Measurements from ENCODE around the gene TMEM132E.

The TMEM132E gene

DNA sequence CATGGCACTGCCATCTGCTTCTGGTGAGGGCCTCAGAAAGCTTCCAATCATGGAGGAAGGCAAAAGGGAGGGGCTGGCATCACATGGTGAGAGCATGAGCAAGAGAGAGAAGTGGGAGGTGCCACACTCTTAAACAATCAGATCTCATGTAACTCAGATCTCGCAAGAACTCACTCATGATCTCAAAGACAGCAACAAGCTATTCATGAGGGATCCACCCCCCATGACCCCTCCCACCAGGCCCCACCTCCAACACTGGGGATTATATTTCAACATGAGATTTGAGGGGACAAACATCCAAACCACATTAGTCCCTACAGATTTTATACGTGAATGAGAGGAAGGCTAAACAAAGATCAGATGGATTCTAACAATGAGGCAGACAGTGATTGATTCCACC lies 8.9 kb upstream of the TMEM132E start:
- DNase-seq, result no peak

- no peak for DNase-seq
These were observed 7.8 kb upstream of the TMEM132E start for GRCh38 chr17:34571428-34572130.

- no peak for DNase-seq
These were observed 6.9 kb upstream of the TMEM132E start for GRCh38 chr17:34572483-34572882.

DNA sequence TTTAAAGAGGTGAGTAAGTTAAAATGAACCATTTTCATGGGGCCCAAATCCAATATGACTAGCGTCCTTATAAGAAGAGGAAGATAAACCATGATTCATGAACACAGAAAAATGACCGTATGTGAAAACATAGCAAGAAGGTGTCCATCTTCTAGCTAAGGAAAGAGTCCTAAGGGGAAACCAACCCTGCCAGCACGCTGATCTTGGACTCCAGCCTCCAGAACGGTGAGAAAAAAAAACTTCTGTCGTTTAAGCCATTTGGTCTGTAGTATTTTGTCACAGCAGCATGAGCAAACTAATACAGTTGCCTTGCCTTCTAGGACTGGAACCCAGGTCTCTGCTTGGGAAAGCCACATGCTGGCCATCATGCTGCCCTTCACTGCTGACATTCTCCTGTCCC lies 4.2 kb upstream of the TMEM132E start:
- no peak for DNase-seq

- DNase-seq, result no peak
These were observed 1.4 kb upstream of the TMEM132E start for GRCh38 chr17:34578016-34578415.

DNA sequence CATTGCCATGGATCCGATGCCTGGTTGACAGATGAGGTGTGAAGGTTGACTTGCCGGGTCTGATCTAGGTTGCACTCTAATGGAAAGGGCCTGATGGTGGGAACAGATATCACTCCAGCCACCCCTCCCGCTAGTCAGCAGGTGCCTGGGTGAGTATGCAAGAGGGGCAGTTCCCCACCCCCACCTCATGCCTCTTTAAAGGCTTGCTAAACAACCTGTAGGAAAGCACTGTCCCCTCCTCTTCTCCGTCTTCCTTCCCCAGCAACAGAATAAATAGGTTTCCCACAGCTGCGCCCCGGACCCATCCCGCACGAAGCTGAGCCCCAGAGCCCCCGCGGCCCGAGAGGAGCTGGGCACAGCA lies 746 bp upstream of the TMEM132E start:
- DNase-seq, result no peak

DNA sequence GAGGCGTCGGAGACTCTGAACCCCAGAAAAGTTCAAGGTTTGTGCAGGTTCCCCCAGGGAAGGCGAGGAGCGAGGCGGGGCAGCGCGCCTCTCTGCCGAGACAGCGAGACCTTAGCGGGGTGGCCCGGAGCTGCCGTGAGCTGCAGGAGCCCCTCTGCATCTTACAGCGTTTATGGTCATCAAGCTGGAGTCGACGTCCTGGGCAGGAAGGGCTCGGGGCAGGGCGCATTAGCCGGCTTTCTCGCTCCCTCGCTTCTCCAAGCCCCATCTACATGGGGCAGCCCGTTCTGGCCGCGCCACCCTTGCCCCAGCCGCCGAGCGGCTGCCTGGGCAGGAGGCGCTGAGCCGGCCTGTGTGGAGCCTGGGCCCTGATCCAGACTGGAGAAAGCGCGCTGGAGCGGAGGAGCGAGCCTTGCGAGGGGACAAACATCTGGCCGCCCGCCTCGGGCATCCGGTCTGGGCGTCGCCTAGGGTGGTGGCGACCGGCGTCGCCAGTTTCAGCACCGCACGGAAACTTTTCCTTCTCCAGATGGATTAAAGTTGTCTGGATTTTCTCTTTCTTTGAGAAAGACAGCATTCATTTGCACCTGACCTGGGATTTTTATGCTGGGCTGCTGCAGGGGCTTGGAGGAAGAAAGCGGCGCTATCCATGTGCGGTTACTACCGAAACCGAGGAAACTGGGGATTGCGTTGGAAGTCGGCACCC lies 750 bp downstream of the TMEM132E start:
- no peak for DNase-seq

DNA sequence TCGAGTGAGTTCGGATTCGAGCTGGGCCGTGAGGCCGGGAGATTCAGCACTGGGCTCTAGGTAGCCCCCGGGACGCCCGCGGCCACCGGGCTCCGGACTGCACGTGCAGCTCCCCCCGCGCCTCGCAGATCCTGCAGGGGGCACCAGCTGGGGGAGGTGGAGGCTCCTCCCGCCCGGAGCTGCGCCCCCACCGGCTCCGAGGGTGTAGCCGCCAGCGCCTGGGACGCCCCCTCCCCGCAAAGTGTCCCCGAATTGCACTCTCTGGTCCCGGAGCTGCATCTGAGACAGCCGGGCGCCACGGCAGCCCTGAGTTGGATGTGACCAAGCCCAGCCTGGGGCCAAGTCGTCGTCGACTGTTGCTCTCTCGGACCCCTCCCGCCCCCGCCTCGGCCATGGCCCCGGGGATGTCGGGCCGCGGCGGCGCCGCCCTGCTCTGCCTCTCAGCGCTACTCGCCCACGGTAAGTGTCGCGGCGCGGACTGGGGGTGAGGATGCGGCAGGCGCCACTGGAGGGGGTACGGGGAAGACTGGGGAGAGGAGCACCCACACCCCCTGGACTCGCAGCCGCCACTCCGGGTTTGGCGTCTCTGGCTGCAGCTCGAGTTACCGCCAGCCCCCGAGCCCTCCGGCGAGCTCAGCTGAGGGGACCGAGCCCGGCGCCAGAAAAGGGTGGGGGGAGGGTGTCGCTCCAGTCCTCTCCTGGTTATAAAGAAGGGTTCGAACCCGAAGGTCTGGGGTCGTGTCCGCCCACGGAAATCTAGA lies 1.5 kb downstream of the TMEM132E start:
- no peak for DNase-seq

- DNase-seq, result no peak
These were observed 2.2 kb downstream of the TMEM132E start for GRCh38 chr17:34581446-34582184.

GRCh38 chr17:34582185-34582900 lies 3.0 kb downstream of the TMEM132E start:
- DNase-seq, result no peak

DNA sequence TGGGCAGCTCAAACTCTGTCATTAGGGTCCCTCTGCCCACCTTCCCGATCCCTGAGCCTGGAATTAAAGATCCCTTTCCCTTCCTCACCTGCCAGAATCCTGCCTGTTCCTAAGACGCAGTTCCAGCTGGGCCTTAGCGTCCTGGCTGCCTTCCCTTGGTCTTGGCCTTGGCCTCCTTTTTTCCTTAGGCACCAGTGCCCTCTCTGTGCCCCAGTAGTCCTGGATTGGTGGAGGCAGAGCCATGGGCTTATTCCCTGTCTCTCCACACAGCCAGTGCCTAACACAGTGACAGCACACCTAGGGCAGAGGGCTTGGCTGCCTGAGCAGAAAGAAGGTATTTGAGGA lies 3.5 kb downstream of the TMEM132E start:
- no peak for DNase-seq

GRCh38 chr17:34584805-34585416 lies 5.5 kb downstream of the TMEM132E start:
- peak; percentile 65 for DNase-seq

- peak; percentile 2 for DNase-seq
These were observed 7.0 kb downstream of the TMEM132E start for GRCh38 chr17:34586346-34586846.

GRCh38 chr17:34588266-34588665 lies 8.9 kb downstream of the TMEM132E start:
- no peak for DNase-seq

GRCh38 chr17:34589120-34589965 lies 10.0 kb downstream of the TMEM132E start:
- DNase-seq, result no peak

GRCh38 chr17:34592002-34592401 lies 12.6 kb downstream of the TMEM132E start:
- no peak for DNase-seq

GRCh38 chr17:34596920-34597319 lies 17.5 kb downstream of the TMEM132E start:
- DNase-seq, result no peak

DNA sequence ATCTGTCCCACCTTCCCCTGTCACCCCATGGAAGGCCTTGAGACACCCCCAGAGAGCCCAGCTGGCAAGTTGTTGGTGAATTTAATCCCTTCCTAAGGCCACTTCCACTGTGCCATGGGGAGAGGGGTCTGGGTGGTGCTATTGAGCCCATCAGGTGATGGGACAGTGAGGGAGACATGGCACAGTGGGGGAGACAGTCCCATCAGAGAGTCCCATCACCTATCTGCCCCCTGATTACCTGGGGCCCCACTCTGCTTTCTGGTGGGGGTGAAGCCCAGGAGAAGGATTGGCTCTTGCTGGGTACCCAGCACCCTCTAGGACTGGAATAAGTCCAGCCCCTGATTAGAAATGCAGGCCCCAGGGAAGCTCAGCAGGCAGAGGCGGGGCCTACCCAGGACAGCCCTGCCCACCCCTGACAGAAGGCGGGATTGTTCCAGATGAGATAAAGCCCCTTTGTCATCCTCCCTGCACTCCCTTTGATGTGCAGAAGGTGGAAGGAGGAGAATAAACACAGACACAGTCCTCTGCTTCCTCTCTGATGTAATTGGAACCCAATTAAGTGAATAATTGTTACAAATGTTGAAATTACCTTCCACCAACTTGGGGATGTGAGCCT lies 18.9 kb downstream of the TMEM132E start:
- peak; percentile 68 for DNase-seq

DNA sequence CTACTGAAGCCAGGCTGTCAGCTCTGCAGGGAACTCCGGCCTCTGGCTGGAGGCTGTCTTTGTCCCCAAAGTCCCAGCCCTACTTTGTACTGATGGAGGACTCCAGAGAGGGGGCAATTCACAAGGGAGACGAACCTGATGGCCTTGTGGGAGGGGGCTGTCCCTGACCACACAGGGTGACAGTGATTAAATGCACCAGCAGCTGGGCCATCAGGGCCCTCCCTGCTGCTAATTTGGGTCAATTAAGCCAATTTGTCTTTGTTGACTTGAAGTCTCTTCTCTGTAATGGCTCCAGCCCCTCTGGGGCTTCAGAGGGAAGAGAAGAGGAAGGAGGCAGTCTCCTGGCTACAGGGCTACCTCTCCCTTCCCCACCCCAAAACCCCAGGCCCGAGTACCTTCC lies 22.0 kb downstream of the TMEM132E start:
- DNase-seq, result no peak

DNA sequence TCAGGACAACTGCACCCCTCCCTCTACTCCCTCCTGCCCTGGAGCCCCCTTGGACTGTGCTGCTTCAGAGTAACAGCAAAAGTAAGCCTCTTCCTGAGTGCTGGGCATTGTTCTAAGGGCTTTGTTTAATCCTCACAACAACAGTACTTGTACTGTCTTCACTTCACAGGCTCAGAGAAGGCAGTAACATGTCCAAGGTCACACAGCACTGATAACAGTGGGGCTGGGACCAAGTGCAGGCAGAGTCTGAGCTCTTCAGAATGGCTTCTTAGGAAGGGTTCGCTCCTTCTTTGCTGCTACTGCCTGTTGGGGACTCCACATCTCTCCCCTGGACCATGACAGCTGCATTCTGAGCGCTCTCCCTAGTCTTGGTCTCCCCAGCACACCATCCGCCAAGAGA lies 24.6 kb downstream of the TMEM132E start:
- DNase-seq, result no peak

DNA sequence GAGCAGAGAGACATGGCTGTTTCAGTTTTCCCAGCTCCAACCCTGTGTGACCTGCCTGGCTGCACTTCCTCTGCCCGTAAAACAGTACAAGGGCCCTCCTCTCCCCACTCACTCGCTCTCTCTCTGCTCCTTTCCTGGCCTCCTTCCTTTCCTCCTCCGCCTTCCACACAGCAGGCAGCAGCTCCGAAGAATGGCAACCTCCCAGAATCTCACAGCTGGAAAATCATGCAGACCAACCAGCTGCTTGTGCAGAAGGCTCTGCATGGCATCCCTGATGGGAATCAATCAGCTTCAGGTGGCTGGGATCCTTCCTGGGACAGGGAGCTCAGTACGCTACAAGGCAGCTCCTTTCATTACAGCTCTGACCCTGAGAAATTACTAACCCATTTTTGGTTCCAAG lies 27.4 kb downstream of the TMEM132E start:
- DNase-seq, result no peak

Measured in OCI-M1 (cell line).